Activated naive CD8-positive, alpha-beta T cell treated with anti-CD3 and anti-CD28 coated beads, Interleukin-2, amount 50 U/mL, for 16 hours (primary cell): ENCODE measurements around the gene TMIE.
"Not testable (repeated sequence)": the region's sequence is repeated elsewhere in the genome, so short reads cannot be mapped to it uniquely, and the experiment has no call there.

Source experiments
- DNase-seq: peaks from one replicate; pipeline ENCODE4 v3.0.0-alpha.2; 2020; ENCODE audit warnings: low read depth, low spot score

The TMIE gene

DNA sequence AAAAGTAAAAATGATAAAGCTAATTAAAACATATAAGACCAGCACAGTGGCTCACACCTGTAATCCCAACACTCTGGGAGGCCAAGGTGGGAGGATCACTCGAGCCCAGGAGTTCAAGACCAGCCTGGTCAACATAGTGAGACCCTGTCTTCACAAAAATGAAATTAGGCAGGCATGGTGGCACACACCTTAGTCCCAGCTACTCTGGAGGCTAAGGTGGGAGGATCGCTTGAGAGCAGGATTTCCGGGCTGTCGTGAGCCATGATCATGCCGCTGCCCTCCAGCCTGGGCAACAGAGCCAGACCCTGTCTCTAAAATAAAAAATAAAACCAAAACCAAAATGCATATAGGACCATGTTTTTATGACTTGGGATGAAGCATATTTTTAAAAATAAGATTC, 21.3 kb downstream of the TMIE start:
- no peak for DNase-seq

DNA sequence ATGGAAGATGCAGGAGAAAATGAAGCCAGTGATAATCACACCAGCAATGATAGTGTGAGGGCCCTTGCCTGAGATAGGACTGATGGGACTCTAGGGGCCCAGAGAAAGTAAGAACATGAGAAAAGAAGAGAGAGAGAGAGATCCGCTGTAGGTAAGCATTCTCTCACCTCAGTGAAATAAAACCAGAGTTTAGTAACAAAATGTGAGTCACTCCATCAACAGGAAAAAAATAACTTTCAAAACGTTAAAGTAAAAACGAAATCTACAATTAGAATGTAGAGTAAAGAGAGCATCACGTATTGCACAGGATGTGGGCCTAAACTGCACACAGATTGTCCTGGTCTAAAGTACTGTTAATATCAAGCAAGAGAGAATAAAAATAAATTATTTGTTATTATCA, 23.2 kb downstream of the TMIE start:
- DNase-seq: no peak

DNA sequence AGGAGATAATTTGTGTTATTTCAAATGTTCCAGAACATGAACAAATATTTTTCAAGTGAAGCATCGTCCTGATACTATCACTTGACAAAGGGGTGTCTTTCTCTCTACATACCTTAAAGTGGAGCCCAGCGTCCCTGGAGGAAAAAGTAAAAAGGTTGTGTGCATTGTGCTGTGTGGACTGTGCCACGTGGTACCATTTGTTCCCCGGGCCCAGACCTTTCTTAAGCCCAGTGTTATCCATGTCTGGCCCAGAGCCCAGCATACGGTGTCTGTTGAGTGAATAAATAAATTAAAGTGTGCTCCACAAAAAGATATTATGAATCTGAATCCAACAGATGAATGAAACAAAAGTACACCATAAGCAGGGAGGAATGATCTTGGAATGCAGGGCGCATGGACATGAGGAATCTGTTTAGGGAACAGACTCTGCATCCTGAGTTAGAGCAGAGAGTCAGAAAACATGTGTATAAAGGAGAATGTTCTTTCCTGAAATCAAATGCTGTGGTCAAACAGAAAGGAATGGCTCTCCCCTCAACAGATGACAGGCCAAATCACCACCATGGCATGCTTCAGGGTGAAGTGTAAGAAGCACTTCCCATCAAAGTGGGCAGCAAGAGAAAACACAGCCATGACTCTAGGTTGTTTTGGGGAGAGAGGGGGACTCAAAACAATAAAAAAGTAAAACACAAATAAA, 24.6 kb downstream of the TMIE start:
- DNase-seq: no peak

DNA sequence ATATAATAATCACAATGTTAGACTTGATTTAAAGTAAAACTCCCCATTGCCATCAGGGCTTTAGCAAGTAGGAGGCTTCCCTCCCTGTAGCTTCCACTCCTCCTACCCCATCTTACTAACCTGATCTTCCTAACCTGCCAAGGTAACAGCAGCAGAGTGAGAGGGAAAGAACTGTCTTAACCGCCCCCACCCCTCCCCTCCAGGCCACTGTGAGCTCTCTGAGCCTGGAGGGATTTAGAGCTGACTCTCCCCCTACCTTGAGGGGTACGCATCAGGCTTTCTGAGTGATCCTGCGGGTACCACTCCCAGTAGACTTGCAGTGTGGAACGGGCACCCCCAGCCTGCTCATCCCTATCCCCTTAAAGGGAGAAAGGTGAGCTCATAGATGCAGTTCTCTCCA, 27.8 kb downstream of the TMIE start:
- no peak for DNase-seq

DNA sequence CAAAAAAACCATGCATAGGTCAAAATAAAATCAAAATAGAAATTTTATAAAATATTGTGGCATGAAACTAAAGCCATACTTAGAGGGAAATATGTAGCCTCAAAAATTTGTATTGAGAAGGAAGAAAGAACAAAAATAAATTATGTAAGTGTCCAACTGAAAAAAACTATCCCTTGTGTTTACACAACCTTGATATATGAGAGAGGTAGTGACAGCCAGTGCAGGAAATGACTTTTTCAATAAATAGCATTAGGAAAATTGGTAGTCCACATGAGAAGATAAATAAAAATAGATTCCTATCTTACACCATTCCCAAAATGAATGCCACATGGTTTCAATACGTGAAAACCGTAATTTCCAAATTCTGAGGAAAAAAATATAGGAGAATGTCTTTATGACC, 29.6 kb downstream of the TMIE start:
- DNase-seq: no peak

DNA sequence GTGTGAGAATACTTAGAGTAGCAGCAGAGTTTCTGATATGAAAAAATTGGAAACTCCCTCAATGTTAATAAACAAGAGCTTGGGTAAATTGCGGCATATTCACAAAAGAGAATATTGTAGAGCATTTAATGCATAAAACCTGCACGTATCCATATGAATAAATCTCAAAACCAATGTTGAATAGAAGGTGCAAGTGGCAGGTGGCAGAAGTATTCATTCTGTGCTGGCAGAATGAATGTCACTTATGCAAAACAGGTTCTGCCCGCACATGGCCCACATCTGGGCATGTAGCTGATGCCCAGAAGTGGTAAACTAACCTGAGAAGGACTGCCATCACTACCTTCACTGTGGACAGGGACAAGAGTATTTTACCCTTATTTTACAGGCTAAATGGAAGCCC, 30.6 kb downstream of the TMIE start:
- DNase-seq: no peak

DNA sequence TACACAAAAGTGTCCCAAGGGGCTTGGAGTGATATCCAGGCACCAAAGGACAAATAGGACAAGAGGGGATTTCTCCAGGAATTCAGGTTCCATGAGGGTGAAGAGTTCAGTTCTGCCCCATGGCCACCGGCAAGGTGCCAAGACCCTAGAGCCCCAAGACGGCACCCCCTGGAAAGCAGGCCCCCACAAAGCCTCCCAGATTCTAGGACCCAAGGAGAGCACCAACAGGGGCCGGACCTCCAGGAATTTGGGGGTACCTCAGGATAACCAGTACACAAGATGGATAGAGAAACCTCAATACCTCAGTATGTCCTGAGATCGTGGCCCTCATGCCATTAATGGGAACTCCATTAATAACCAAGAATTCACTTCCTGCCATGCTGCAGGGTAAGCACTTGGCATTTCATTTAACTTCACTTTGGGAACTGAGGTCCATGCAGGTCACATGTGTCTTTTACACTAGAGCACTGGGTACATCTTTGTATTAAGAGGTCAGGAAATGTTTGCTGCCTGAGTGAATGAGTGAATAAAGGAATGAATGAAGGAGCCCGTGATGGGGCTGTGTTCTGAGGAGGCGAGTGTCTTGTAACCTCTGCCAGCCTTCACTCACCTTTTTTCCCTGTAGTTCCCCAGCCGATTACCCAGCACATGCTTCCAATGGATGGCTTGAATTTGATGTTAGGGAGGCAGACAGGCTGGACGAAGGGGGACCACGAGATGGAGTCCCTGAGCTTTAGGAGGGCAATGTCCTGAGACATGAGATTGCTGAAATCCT, 32.0 kb downstream of the TMIE start:
- no peak for DNase-seq

DNA sequence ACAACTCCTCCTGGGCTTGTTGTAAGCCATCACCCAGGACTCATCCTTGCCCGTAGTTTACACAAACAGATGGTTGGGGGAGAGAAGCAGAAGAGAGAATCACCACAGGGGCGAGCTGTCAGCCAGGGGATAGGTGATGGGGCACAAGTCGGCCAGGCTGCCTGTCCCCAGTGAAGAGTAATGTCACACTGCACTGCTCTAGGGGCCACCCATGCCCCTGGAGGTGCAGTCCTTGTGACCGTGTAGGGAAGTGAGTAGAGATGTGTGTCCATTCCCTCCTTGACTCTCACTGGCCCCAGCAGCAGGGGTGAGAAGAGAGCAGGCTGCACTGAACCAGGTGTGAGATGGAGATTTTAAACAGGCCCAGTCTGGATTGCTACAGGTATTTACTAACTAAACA, 33.6 kb downstream of the TMIE start:
- no peak for DNase-seq

DNA sequence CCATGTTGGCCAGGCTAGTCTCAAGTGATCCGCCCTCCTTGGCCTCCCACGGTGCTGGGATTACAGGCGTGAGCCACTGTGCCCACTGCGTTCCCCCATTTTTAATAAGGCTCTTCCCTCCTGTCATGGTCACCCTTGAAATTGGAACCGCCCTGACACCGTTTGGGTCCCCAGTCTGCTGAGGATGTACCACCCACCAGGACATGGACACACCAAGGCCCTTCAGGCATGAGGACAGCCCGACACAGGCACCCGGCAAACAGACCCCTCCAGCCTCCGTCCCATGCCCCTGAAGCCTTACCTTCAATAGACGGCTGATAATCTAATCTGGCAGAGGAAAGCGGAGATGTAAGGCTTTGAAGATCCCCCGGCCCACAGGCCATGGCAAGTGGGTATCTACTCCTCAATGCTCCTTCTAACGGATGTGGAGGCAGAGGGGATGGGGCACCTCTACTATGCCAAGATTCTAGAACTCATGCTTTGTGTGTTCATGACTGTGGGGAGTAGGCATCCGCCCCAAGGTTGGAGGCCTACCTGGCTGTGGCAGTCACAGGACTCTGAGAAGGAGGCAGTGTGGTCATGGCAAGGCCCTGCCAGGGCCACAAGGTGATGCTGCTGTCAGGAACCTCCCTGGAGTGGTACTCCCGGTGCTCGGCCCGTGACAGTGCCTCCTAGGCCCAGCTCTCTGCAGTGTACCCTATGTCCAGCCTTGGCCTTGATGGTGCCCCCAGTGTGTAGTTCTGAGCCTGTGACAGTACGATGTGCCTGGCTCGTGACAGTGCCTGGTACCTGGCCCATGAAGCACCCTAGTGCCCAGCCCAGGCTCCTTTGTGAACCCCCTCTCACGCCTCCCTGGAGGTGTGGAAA, 35.0 kb downstream of the TMIE start:
- DNase-seq: no peak

DNA sequence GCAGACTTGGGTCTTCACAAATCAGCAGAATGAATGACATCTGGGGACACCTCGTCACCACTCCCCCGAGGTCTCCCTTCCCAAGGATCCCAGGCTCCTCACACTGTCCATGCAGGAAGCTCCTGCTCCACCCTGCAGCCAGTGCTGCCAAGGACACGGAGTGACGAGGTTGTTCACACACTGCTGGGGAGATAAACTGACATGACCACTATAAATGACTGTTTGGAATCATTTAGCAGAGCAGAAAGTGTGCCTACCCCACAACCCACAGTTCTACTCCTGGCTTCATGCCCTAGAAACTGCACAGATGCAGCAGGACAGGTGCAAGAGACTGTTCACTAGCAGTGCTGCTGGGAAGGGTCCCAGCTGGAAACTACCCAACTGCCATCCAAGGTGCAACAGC, 36.1 kb downstream of the TMIE start:
- no peak for DNase-seq

DNA sequence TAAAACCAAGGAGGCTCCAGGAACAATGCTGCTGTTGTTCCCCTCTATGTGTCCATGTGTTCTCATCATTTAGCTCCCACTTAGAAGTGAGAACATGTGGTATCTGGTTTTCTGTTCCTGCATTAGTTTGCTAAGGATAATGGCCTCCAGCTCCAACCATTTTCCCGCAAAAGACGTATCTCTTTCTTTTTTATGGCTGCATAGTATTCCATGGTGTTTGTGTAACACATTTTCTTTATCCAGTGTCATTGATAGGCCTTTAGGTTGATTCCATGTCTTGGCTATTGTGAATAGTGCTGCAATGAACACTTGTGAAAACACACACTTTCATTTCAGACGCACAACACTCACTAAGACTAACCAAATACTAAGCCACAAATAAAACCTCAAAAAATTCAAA, 38.4 kb downstream of the TMIE start:
- DNase-seq: not testable (repeated sequence)

DNA sequence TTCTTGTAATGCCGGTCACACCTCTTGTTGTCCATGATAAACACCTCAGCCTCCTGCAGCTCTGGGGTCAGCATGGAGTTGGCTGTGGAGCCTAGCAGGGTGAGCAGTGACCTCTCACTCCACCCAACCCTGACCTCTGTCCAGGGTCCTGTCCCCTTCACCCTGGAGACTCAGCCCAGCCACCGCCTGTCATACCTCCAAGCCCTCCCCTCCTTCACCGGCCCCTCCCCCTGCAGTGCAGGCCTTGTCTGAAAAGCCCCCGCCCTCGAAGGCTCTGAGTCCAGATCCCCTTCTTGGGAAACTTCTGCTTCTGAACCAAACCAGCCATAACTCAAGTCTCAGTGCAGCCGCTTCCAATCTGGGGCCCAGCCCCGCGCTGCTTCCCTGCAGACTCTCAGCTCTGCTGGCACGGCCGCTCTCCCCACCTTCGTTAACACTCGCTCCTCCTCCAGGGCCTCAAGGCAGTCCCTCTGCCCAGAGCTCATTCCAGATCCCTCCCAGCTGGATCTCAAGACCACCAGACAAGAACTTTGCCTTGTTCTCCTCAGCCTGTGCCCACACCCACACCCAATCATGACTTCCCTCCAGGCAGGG, 41.9 kb downstream of the TMIE start:
- no peak for DNase-seq

DNA sequence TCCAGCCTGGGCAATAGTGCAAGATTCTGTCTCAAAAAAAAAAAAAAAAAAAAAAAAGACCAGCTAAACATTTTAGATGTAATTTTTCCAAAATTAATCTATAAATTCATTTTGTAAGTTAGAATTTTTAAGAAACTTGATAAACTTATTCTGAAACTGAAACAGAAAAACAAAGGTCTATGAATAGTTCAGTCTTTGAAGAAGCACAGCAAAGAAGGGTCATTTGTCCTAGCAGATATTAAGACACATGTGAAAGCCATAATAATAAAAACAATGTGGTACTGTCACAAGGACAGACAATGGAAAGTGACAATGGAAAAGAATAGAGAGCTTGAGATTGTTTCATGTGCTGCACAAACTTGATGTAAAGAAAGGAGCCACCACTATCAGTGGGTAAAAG, 45.5 kb downstream of the TMIE start:
- no peak for DNase-seq

DNA sequence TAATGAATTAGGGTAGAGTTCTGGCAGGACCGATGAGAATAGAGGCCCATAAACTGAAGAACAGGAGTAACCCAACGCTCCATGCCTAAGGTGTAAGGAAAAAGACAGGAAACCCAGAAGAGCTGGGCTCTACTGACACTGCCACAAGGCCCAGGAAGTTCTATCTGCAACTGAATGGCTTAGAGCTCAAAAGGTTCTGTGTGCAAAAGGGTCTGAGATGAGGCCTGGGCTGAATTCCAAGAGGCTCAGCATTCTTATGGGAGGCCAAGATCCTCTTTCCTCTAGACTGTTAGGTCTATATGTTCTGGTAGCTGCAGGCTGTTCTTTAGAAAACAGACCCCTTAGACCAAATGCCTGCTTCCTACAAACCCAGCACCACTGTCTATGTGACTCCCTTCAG, 47.0 kb downstream of the TMIE start:
- DNase-seq: no peak

DNA sequence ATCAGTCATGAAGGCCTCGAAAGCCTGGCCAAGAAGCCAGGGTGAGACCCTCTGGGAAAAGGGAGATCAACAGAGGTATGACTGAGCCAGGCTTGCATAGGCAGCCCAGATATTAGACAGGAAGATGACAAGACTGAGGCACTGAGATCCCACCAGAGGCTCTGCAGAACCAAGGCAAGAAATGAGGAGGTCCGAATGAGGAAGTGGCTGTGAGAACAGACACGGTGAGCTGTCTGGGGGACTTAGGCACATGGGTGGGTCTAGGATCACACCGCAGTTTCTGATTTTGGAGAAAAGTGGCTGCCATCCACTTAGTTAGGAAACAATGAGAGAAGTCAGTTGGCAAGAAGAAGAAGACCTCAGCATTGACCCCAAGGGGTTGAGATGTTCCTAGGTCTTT, 47.9 kb downstream of the TMIE start:
- DNase-seq: no peak

DNA sequence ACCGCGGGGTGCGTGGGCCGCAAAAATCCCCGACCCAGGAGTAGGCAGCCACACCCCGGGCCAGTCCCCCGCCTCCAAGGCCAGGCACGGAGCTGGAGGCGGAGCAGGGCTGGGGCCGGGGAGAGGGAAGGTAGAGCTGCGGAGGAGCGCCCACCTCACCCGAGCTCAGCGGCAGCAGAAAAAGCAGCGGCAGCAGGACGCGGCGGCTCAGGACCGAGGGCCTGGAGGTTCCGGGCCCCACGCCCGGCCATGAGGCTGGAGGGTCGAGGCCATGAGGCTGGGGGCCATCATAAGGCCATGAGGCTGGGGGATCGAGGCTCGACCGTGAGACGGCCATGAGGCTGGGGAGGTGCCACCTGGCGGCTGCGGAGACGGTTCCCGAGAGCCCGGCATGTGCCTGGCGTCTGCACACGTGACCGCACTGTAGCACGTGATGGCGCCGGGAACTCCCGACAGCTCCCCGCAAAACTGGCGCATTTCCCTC, 49.4 kb downstream of the TMIE start:
- no peak for DNase-seq

DNA sequence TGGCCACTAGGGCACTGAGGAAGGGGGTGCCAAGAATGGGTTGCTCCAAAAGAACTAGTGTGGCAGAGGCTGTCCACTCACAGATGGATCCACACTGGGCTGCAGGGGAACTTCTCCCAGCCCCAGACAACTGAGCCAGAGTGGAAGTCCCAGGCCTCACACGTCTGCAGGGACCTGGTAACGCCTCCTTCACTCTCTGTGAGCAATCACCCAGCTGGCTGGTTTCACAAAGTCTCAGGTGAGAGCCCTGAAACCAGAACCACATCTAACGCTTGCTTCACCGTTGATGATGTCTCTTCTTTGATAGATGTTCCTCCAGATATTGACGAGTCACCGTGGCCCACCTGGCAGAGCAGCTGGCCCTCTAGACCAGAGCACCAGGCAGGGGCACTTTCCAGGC, 51.9 kb downstream of the TMIE start:
- not testable (repeated sequence) for DNase-seq

DNA sequence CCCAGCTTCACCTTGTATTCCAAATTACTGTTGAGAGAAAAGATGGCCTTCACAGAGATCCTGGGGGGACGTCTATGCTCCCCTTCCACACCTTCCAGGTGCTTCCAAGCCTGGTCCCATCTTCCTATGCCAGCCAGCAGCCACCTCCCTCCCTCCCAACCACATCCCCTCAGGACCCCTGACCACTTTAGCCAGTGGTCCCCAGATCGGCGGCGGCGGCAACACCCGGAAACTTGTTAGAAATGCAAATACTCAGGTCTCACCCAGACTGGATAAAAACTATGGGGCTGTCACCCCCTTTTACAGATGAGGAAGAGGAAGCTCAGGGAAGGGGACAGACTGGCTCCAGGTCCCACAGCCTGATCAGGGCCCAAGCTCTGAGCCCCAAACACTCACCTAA, 54.5 kb downstream of the TMIE start:
- no peak for DNase-seq

DNA sequence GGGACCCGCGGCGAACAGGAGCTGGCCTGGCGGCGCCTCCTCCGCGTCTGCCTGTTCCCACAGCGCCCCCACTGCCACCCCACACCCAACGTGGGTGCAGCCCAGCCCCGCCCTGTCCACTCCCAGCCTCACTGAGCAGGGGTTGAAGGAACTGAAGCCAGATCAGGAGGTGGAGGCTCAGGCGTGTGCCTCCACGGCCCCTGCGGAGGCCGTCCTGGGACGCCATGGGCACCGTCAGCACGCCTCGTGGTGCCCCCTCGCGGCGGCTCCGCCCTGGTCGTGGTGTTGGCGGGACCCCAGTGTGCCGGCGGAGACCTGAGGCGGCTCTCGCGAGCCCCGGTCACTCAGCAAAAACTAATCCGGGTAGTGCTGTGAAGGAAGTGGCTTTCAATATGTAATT, 55.5 kb downstream of the TMIE start:
- DNase-seq: no peak

DNA sequence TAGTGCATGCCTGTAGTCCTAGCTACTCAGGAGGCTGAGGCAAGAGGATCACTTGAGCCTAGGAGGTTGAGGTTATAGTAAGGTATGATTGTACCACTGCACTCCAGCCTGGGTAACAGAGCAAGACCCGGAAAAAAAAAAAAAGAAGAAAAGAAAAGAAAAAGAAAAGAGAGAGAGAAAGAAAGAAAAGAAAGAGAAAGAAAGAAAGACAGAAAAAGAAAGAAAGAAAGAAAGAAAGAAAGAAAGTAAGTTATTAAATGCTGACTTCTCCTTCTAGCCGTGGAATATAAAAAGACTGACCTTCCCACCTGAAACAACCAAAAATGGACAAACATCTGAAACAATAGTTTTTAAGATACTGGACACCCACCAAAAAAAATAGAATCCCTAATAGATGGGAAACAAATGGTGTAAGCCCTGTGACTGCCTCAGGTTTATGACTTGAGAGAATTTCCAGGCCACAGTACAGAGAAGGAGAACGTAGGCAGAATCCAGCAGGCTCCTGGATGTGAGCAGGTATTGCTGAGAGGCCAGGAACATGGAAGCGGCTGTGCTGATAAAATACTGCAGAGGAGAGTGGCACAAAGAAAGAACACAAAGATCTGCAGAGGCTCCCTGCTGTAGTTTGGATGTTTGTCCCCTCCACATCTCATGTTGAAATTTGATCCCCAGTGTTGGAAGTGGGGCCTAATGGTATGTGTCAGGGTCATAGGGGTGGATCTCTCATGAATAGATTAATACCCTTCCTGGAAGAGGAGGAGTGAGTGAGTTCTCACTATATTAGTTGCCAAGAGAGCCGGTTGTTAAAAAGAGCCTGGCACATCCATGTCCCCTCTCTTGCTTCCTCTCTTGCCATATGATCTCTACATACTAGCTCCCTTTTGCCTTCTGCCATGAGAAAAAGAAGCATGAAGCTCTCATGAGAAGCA, 58.3 kb downstream of the TMIE start:
- DNase-seq: no peak
